Psoas muscle (tissue), 8 donors: ENCODE measurements around the gene RLN1. TPM values are rescaled to one million over a fixed set of nuclear protein-coding genes. Genes with fewer than 3 reads are reported as not detected.
"Not testable (repeated sequence)": the region's sequence is repeated elsewhere in the genome, so short reads cannot be mapped to it uniquely, and the experiment has no call there.

Experiments
- ATAC-seq, 4 donors: fragments of 200-7000 bp; cut with Tn5 transposase; one replicate each; pipeline ENCODE4 v1.9.1; 2020; ENCODE audit warnings: moderate library complexity in 3 of 4, mild to moderate bottlenecking in 2 of 4
- DNase-seq, 2 donors: peaks; one replicate each; pipeline ENCODE4 v3.0.0-alpha.2; 2020
- H3K27ac ChIP-seq: fragments of 200-600 bp; one replicate; pipeline ENCODE4 v1.8.0; 2022
- H3K27me3 ChIP-seq, 3 donors: fragments of 200-600 bp in 1 of 3; one replicate each; pipeline versions ENCODE4 v1.6.1 to v1.8.0; 2013 to 2022; ENCODE audit warnings: low read length in 2 of 3, mild to moderate bottlenecking in 2 of 3, moderate library complexity in 1 of 3; ENCODE audit not compliant: insufficient read depth in 3 of 3
- H3K36me3 ChIP-seq, 2 donors: fragments of 200-600 bp in 1 of 2; one replicate each; pipeline versions ENCODE4 v1.6.1 to v1.8.0; 2013 to 2022; ENCODE audit warnings: low read depth in 1 of 2, mild to moderate bottlenecking in 1 of 2, moderate library complexity in 1 of 2; ENCODE audit not compliant: insufficient read depth in 1 of 2
- H3K4me1 ChIP-seq: fragments of 200-600 bp; one replicate; pipeline ENCODE4 v1.8.0; 2022
- H3K4me3 ChIP-seq: fragments of 200-600 bp; one replicate; pipeline ENCODE4 v1.8.0; 2022; ENCODE audit warnings: mild to moderate bottlenecking
- H3K9me3 ChIP-seq: fragments of 200-600 bp; one replicate; pipeline ENCODE4 v1.8.0; 2022
- CTCF ChIP-seq: fragments of 200-600 bp; IDR thresholded peaks from one replicate; pipeline ENCODE4 v1.8.0; 2022; ENCODE audit warnings: antibody characterized with exemption
- WGBS, 3 donors: extraction: QIAGEN DNeasy Blood & Tissue Kit; methylation state at CpG; one replicate each; pipeline versions ENCODE4 v1.1.6 to v1.1.7; 2013; 5-methylcytosine and 5-hydroxymethylcytosine counted together
- intact Hi-C, 2 donors: fragments of 100-400 bp; cut with DNase I; formaldehyde crosslinking; loops; one replicate each; pipeline versions ENCODE4 v1.11.0 to v1.14.2; 2022
- polyA plus RNA-seq, 3 donors: library from polyadenylated mRNA; stranded (reverse); fragments of 200-250 nt; gene quantifications; one replicate each; pipeline ENCODE4 v1.2.3, GENCODE V29; 2013
- total RNA-seq, 4 donors: library from RNA; stranded (reverse); fragmentation: NEBNext Ultra II Directional in 2 of 4; extraction: Animal tissue kit (Norgen Biotek cat#: 25700) in 2 of 4; gene quantifications; one replicate each; pipeline versions ENCODE4 v1.2.1 to v1.2.4, GENCODE V29; 2021 to 2023
- donor health status: healthy with polysubstance abuse.
- donor health status: DM: no; HTN: no; CAD: no; lungs with moderate emphysema.
- donor health status: Bipolar disorder and iron deficiency.
- donor health status: healthy.
- donor health status: DM: yes; HTN: yes; CAD: no.
- donor health status: DM: no; HTN: no; CAD: no.
- donor health status: DM: no; HTN: no; CAD: no.
- donor health status: DM: yes; HTN: yes; CAD: no.

The RLN1 gene
- total and polyA plus RNA-seq, 7 donors, result 0.06 to 0.29 (median 0.20) TPM; not detected in 4

GRCh38 chr9:5326893-5327548 lies 12.7 kb downstream of the RLN1 start:
- H3K4me3 ChIP-seq, result no peak overlapping the region

GRCh38 chr9:5326187-5326586 lies 13.5 kb downstream of the RLN1 start:
- intact Hi-C loops, result no loop called here
- no peaks in the 10 kb centered on the region for H3K4me1 ChIP-seq
- no peak overlapping the region for H3K27ac ChIP-seq
- no peak overlapping the region for H3K4me3 ChIP-seq
- H3K9me3 ChIP-seq, result no peaks in the 10 kb centered on the region
- H3K27me3 ChIP-seq, result no peaks in the 10 kb centered on the region
- H3K36me3 ChIP-seq, result no peaks in the 10 kb centered on the region
- ATAC-seq (no peak), DNase-seq (no peak)
- no peak for TF ChIP-seq CTCF

More at GRCh38 chr9:5326893-5327548, 12.7 kb downstream of the RLN1 start:
- WGBS, 3 donors, result 69 to 77% (median 71%) methylated on average over 10 of the region's 10 CpGs
- Histone ChIP-seq H3K27ac (no peak overlapping the region), H3K36me3 (no peaks in the 10 kb centered on the region), H3K4me1 (no peaks in the 10 kb centered on the region), H3K27me3 (no peaks in the 10 kb centered on the region), H3K9me3 (no peaks in the 10 kb centered on the region)
- intact Hi-C loops, result no loop called here
- TF ChIP-seq CTCF, result no peak
- no peak for ATAC-seq
- no peak for DNase-seq

GRCh38 chr9:5321601-5322000 lies 18.1 kb downstream of the RLN1 start:
- H3K27me3 ChIP-seq, H3K4me1 ChIP-seq, H3K27ac ChIP-seq, H3K9me3 ChIP-seq, H3K36me3 ChIP-seq, H3K4me3 ChIP-seq, DNase-seq, intact Hi-C loops, ATAC-seq: not testable (repeated sequence)
- 55 to 79% (median 73%) methylated on average over 1 of the region's 1 CpG for WGBS, 3 donors

DNA sequence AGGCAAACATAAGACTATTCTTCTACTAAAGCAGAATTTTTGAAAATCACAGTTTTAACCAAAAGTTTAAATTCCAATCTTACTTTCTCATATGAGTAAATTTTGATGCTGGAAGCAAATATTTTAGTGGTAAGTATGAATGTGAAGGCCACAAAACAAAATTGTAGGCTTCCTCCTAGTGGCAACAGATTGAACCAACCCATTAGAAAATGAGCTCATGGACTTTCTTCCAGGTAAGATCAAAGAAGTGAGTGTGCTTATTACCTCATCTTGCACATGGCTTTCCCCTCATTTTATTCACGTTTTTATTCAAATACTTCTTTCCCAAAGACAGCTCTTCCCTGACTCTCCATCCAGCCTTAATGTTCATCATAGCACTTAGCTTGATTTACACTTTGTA lies 18.6 kb downstream of the RLN1 start:
- TF ChIP-seq CTCF, result no peak
- 36 to 48% (median 41%) methylated on average over 1 of the region's 1 CpG for WGBS, 3 donors

DNA sequence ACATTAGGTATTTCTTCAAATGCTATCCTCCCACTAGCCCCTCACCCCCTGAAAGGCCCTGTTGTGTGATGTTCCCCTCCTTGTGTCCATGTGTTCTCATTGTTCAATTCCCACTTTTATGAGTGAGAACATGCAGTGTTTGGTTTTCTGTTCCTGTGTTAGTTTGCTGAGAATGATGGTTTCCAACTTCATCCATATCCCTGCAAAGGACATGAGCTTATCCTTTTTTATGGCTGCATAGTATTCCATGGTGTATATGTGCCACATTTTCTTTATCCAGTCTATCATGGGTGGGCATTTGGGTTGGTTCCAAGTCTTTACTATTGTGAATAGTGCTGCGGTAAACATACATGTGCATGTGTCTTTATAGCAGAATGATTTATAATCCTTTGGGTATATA lies 23.3 kb downstream of the RLN1 start:
- WGBS, 3 donors, result 95 to 100% (median 98%) methylated on average over 1 of the region's 1 CpG
- H3K4me3 ChIP-seq, H3K4me1 ChIP-seq, H3K27me3 ChIP-seq, H3K27ac ChIP-seq, ATAC-seq, H3K36me3 ChIP-seq, intact Hi-C loops, DNase-seq: not testable (repeated sequence)
- H3K9me3 ChIP-seq, result peaks cover 19% of the 10 kb centered on the region

More for the DNA sequence above, 18.6 kb downstream of the RLN1 start:
- H3K4me1 ChIP-seq, result no peaks in the 10 kb centered on the region
- intact Hi-C loops, result no loop called here
- no peak overlapping the region for H3K4me3 ChIP-seq
- DNase-seq (no peak), ATAC-seq (no peak)
- no peaks in the 10 kb centered on the region for H3K27me3 ChIP-seq
- H3K36me3 ChIP-seq, result no peaks in the 10 kb centered on the region
- H3K27ac ChIP-seq, result no peak overlapping the region
- H3K9me3 ChIP-seq, result peaks cover 9% of the 10 kb centered on the region
